Activated naive CD8-positive, alpha-beta T cell treated with anti-CD3 and anti-CD28 coated beads, Interleukin-2, amount 10 ng/mL, durations not matched to agents 7 days and 5 days (primary cell): Measurements from ENCODE around the gene PUDP. TPM values are rescaled to one million over a fixed set of nuclear protein-coding genes. Genes with fewer than 3 reads are reported as not detected.

Experiments
- ATAC-seq: fragments of 150-1000 bp; cut with Tn5 transposase; one replicate; pipeline ENCODE4 v1.10.0; 2021; ENCODE audit warnings: low read depth, moderate library complexity
- POLR2A ChIA-PET: fragments of 350-600 bp; sonication (Branson Sonifier 250); formaldehyde crosslinking; loops from one replicate; lab custom pipeline; 2021; ENCODE audit warnings: antibody characterized with exemption; lab: Charles Lee
- DNase-seq: peaks from one replicate; pipeline ENCODE4 v3.0.0; 2021
- H3K27ac Mint-ChIP-seq: one replicate; pipeline ENCODE4 v1.8.0; 2022; ENCODE audit warnings: mild to moderate bottlenecking, mixed read lengths
- H3K27me3 Mint-ChIP-seq: one replicate; pipeline ENCODE4 v1.8.0; 2022; ENCODE audit warnings: mild to moderate bottlenecking, moderate library complexity, mixed read lengths
- H3K36me3 Mint-ChIP-seq: one replicate; pipeline ENCODE4 v1.8.0; 2021; ENCODE audit warnings: mild to moderate bottlenecking, mixed read lengths
- H3K4me1 Mint-ChIP-seq: one replicate; pipeline ENCODE4 v1.8.0; 2021; ENCODE audit warnings: mixed read lengths
- H3K4me3 Mint-ChIP-seq: one replicate; pipeline ENCODE4 v1.8.0; 2022; ENCODE audit warnings: mild to moderate bottlenecking, moderate library complexity, mixed read lengths
- H3K9me3 Mint-ChIP-seq: one replicate; pipeline ENCODE4 v1.8.0; 2021; ENCODE audit warnings: mixed read lengths
- total RNA-seq, 2 experiments: library from RNA; stranded (reverse); gene quantifications; one replicate each; pipeline ENCODE4 v1.2.3, GENCODE V29; 2021

Gene PUDP
- total RNA-seq, 2 experiments from 2014 or later, result 13.3 to 14.6 TPM

DNA sequence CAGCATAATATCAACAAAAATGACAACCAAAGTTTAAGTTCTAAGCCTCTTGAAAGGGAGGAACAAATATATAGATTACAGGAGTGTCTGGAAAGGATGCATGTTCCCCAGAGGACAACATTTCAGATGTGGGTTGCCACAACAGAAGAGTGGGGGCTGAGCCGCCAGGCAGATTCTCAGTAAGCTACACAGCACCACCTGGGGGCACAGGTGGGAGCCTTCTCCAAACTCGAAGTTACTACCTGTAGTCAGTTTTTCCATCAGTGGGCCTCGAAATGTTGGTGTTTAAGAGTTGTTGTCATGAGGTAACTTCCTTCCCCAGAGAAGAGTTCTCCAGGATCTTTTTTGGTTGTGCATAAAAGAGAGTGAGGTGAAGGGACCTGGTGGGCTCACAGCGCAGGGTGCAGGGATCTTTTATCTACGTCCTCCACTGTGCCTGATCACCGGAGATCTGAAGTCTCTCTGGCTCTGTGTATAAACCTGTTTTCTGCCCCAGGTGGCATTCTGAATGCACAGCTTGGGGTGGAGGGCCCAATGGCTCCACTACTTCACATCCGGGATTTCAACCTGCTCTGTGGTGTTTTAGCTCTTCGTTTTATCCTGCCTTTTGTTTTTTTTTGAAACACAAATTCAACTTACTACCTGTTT is 58.9 kb downstream of the PUDP start:
- ATAC-seq, result peak; percentile 63
- Mint-ChIP-seq H3K4me3 (peak overlapping the region; percentile 39), H3K9me3 (no peaks in the 10 kb centered on the region), H3K27me3 (no peaks in the 10 kb centered on the region), H3K36me3 (peaks cover 4% of the 10 kb centered on the region), H3K27ac (peak overlapping the region; percentile 82), H3K4me1 (peaks cover 33% of the 10 kb centered on the region)
- POLR2A ChIA-PET, result no interaction called here
- no peak for DNase-seq

GRCh38 chrX:7086384-7086783 is 61.6 kb downstream of the PUDP start:
- Mint-ChIP-seq H3K4me1 (peaks cover 40% of the 10 kb centered on the region), H3K4me3 (no peak overlapping the region), H3K36me3 (peaks cover 6% of the 10 kb centered on the region), H3K27me3 (no peaks in the 10 kb centered on the region), H3K27ac (no peak overlapping the region), H3K9me3 (no peaks in the 10 kb centered on the region)
- POLR2A ChIA-PET, result no interaction called here
- ATAC-seq (no peak), DNase-seq (no peak)

GRCh38 chrX:7085879-7086278 is 62.1 kb downstream of the PUDP start:
- Mint-ChIP-seq H3K36me3 (peaks cover 6% of the 10 kb centered on the region), H3K27ac (no peak overlapping the region), H3K4me1 (peaks cover 40% of the 10 kb centered on the region), H3K4me3 (no peak overlapping the region), H3K27me3 (no peaks in the 10 kb centered on the region), H3K9me3 (no peaks in the 10 kb centered on the region)
- no peak for DNase-seq
- ATAC-seq, result no peak
- POLR2A ChIA-PET, result no interaction called here

GRCh38 chrX:7084841-7085240 is 63.1 kb downstream of the PUDP start:
- H3K36me3 Mint-ChIP-seq, result peaks cover 6% of the 10 kb centered on the region
- H3K4me3 Mint-ChIP-seq, result no peak overlapping the region
- DNase-seq (no peak), ATAC-seq (no peak)
- H3K27me3 Mint-ChIP-seq, result no peaks in the 10 kb centered on the region
- H3K4me1 Mint-ChIP-seq, result peaks cover 40% of the 10 kb centered on the region
- H3K9me3 Mint-ChIP-seq, result no peaks in the 10 kb centered on the region
- H3K27ac Mint-ChIP-seq, result no peak overlapping the region
- POLR2A ChIA-PET, result no interaction called here

GRCh38 chrX:7083468-7084396 is 64.2 kb downstream of the PUDP start:
- no peaks in the 10 kb centered on the region for H3K27me3 Mint-ChIP-seq
- peaks cover 29% of the 10 kb centered on the region for H3K4me1 Mint-ChIP-seq
- peaks cover 8% of the 10 kb centered on the region for H3K36me3 Mint-ChIP-seq
- peak; percentile 34 for DNase-seq
- POLR2A ChIA-PET, result interaction anchor here (0.9 to 1.2 kb wide), 2 partner anchors 10 to 63 kb away, joined by 4 to 5 read pairs; partner anchors contain the start of gene STS
- H3K9me3 Mint-ChIP-seq, result no peaks in the 10 kb centered on the region
- ATAC-seq, result peak; percentile 92
- peak overlapping the region; percentile 65 for H3K4me3 Mint-ChIP-seq
- peak overlapping the region; percentile 90 for H3K27ac Mint-ChIP-seq

GRCh38 chrX:7083021-7083420 is 64.9 kb downstream of the PUDP start:
- H3K27ac Mint-ChIP-seq, result peak overlapping the region; percentile 90
- peaks cover 8% of the 10 kb centered on the region for H3K36me3 Mint-ChIP-seq
- peak overlapping the region; percentile 65 for H3K4me3 Mint-ChIP-seq
- ATAC-seq (no peak), DNase-seq (no peak)
- peaks cover 23% of the 10 kb centered on the region for H3K4me1 Mint-ChIP-seq
- H3K9me3 Mint-ChIP-seq, result no peaks in the 10 kb centered on the region
- POLR2A ChIA-PET, result interaction anchor here (1.2 kb wide), 1 partner anchor 9 kb away, joined by 4 read pairs; no protein-coding TSS in a partner anchor
- no peaks in the 10 kb centered on the region for H3K27me3 Mint-ChIP-seq

- POLR2A ChIA-PET, result interaction anchor here (1.2 kb wide), 1 partner anchor 9 kb away, joined by 4 read pairs; no protein-coding TSS in a partner anchor
- peaks cover 23% of the 10 kb centered on the region for H3K4me1 Mint-ChIP-seq
- H3K27ac Mint-ChIP-seq, result no peak overlapping the region
Measured at GRCh38 chrX:7082556-7082955, 65.4 kb downstream of the PUDP start.

DNA sequence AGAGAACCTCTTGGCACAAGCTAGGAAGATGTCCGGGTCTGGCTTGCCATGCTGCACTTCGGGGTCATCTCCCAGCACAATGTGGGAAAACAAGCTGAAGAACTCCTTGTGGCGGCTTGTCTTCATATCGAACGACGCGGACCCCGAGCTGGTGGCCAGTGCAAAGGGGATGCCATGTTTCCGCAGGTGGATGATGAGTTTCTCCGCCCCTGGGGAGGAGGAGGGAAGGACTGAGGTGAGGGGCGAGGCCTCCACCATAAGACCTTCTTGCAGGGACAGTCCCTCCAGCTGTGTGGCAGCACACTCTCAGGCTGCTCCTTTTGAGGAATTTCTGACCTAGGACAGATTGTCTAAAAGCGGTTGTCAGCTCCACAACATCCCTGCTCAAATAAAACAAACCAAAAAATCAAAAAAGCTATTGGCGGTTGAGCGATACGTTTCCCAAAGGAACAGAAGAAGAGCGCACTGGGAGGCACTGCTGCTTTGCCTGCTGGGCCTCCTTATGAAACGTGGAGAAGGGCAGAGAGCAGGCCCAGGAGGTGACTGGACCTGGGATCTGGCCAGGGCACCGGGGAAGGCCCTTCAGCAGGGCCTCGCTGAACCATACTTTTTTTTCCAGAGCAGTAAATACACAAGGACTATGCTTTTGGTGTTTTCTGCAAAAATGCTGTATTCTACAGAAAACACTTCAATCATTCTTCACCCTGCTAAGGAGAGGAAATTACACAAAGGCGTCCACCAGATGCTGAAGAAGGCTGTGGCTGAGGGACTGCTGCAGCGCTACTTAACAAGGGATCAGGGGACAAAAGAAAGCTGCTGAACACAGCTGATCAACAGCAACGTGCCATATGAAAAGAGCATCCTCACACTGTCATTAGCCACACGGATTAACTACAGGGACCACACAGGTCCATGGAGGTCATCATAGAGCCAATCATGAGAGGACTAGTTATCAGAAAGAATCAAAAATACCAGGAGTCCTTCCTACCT is 70.4 kb downstream of the PUDP start:
- POLR2A ChIA-PET, result no interaction called here
- Mint-ChIP-seq H3K4me1 (peaks cover 7% of the 10 kb centered on the region), H3K4me3 (no peak overlapping the region), H3K27ac (no peak overlapping the region), H3K9me3 (no peaks in the 10 kb centered on the region), H3K36me3 (peaks cover 9% of the 10 kb centered on the region), H3K27me3 (no peaks in the 10 kb centered on the region)
- ATAC-seq (no peak), DNase-seq (no peak)

More at GRCh38 chrX:7082556-7082955, 65.4 kb downstream of the PUDP start:
- Mint-ChIP-seq H3K27me3 (no peaks in the 10 kb centered on the region), H3K4me3 (no peak overlapping the region), H3K9me3 (no peaks in the 10 kb centered on the region), H3K36me3 (peaks cover 8% of the 10 kb centered on the region)
- DNase-seq (no peak), ATAC-seq (no peak)

DNA sequence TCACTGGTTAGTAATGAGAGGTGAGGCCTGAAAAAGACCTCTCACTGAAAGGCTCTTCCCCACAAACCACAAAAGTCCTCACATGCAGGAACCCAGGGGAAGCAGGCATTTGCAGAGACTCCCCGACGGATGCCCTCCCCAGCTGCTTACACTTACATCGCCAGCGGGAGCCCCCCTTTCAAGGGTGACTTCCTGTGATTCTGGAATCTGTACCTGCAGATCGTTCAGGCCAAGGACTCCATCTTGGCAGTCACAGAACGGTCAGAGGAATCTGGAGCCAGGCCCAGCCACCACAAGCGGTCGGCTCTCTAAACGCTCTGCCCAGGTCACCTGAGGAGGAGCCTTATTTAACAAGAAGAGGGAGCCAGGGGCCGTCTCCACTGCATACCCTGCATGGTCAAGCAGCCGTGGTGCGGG is 71.7 kb downstream of the PUDP start:
- Mint-ChIP-seq H3K27ac (no peak overlapping the region), H3K4me3 (no peak overlapping the region), H3K9me3 (no peaks in the 10 kb centered on the region), H3K27me3 (no peaks in the 10 kb centered on the region), H3K36me3 (peaks cover 9% of the 10 kb centered on the region), H3K4me1 (peaks cover 5% of the 10 kb centered on the region)
- POLR2A ChIA-PET, result no interaction called here
- DNase-seq (no peak), ATAC-seq (no peak)

GRCh38 chrX:7074908-7075204 is 73.1 kb downstream of the PUDP start:
- ATAC-seq (no peak), DNase-seq (no peak)
- no peaks in the 10 kb centered on the region for H3K27me3 Mint-ChIP-seq
- no peaks in the 10 kb centered on the region for H3K9me3 Mint-ChIP-seq
- H3K4me1 Mint-ChIP-seq, result peaks cover 7% of the 10 kb centered on the region
- H3K4me3 Mint-ChIP-seq, result no peak overlapping the region
- POLR2A ChIA-PET, result no interaction called here
- peaks cover 11% of the 10 kb centered on the region for H3K36me3 Mint-ChIP-seq
- no peak overlapping the region for H3K27ac Mint-ChIP-seq

DNA sequence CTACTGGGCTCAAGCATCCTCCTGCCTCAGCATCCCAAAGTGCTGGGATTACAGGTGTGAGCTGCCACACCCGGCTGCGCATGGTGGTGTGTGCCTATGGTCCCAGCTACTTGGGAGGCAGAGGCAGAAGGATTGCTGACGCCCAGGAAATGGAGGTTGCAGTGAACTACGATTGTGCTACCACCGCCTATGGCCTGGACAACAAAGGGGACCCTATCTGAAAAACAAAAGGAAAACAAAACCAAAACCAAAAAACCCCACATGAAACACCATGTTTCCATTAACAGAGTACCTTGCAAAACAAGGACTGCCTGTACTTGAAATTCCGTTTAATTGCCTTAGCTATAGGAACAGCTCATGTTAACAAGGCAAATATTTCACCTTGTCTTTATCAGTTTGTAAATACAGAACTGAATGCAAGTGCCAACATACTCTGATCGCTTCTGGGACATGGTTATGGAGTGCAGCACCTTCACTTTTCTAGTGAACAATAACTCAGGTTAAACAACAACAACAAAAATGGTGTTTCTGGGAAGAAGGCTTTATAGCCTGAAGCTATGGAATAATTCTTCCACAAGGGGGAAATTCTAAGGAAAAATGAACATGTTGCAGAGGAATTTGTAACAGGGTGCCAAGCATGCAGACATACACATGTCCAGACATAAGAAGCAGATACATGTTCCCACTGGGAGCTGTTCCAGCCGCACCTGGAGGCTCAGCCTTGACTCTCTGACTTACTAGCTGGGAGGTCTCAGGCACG is 73.6 kb downstream of the PUDP start:
- peaks cover 11% of the 10 kb centered on the region for H3K36me3 Mint-ChIP-seq
- DNase-seq (no peak), ATAC-seq (peak; percentile 42)
- POLR2A ChIA-PET, result interaction anchor here (1.2 kb wide), 1 partner anchor 9 kb away, joined by 4 read pairs; no protein-coding TSS in a partner anchor
- no peaks in the 10 kb centered on the region for H3K27me3 Mint-ChIP-seq
- peak overlapping the region; percentile 42 for H3K27ac Mint-ChIP-seq
- no peak overlapping the region for H3K4me3 Mint-ChIP-seq
- no peaks in the 10 kb centered on the region for H3K9me3 Mint-ChIP-seq
- peaks cover 10% of the 10 kb centered on the region for H3K4me1 Mint-ChIP-seq

GRCh38 chrX:7073336-7073735 is 74.6 kb downstream of the PUDP start:
- POLR2A ChIA-PET, result interaction anchor here (1.2 kb wide), 1 partner anchor 10 kb away, joined by 4 read pairs; no protein-coding TSS in a partner anchor
- Mint-ChIP-seq H3K36me3 (peaks cover 14% of the 10 kb centered on the region), H3K27ac (no peak overlapping the region), H3K27me3 (no peaks in the 10 kb centered on the region), H3K9me3 (no peaks in the 10 kb centered on the region), H3K4me3 (no peak overlapping the region), H3K4me1 (peaks cover 14% of the 10 kb centered on the region)
- ATAC-seq (no peak), DNase-seq (no peak)
